NCI-H446 (cell line): ENCODE results near the gene FSTL5.
A peak's percentile ranks its signal among the peaks of the same experiment; 100 is the strongest.

Source experiments
- DNase-seq, 2 experiments: peaks; one replicate each; lab custom pipeline; 2025; lab: John Stamatoyannopoulos, UW

FSTL5 gene

GRCh38 chr4:161581262-161582230 is 582.3 kb downstream of the FSTL5 start:
- DNase-seq = no peak

- peak in 1 of 2 experiments; percentile 4 for DNase-seq
These were observed 586.1 kb downstream of the FSTL5 start for GRCh38 chr4:161577579-161578301.

- no peak for DNase-seq
These were observed 590.0 kb downstream of the FSTL5 start for GRCh38 chr4:161573836-161574235.

- DNase-seq = no peak
These were observed 599.5 kb downstream of the FSTL5 start for GRCh38 chr4:161564230-161564834.

GRCh38 chr4:161555689-161556660 is 607.8 kb downstream of the FSTL5 start:
- DNase-seq = no peak

- DNase-seq = no peak
These were observed 609.3 kb downstream of the FSTL5 start for GRCh38 chr4:161554372-161554990.

GRCh38 chr4:161546902-161547301 is 616.9 kb downstream of the FSTL5 start:
- DNase-seq = peak; percentile 3 to 32

- no peak for DNase-seq
These were observed 623.5 kb downstream of the FSTL5 start for GRCh38 chr4:161540265-161540664.

- no peak for DNase-seq
These were observed 624.9 kb downstream of the FSTL5 start for GRCh38 chr4:161538941-161539340.

- no peak for DNase-seq
These were observed 633.1 kb downstream of the FSTL5 start for GRCh38 chr4:161530710-161531109.

GRCh38 chr4:161525121-161525520 is 638.7 kb downstream of the FSTL5 start:
- no peak for DNase-seq

GRCh38 chr4:161522031-161522430 is 641.8 kb downstream of the FSTL5 start:
- no peak for DNase-seq

- DNase-seq = no peak
These were observed 644.2 kb downstream of the FSTL5 start for GRCh38 chr4:161519611-161520010.

- no peak for DNase-seq
These were observed 645.9 kb downstream of the FSTL5 start for GRCh38 chr4:161517941-161518340.

- no peak for DNase-seq
These were observed 658.7 kb downstream of the FSTL5 start for GRCh38 chr4:161505141-161505540.

GRCh38 chr4:161498155-161498554 is 665.6 kb downstream of the FSTL5 start:
- no peak for DNase-seq

GRCh38 chr4:161486461-161486860 is 677.3 kb downstream of the FSTL5 start:
- no peak for DNase-seq

- DNase-seq = no peak
These were observed 697.5 kb downstream of the FSTL5 start for GRCh38 chr4:161466316-161466715.

GRCh38 chr4:161463436-161463835 is 700.4 kb downstream of the FSTL5 start:
- DNase-seq = no peak

- DNase-seq = no peak
These were observed 705.9 kb downstream of the FSTL5 start for GRCh38 chr4:161457906-161458305.

GRCh38 chr4:161457311-161457710 is 706.5 kb downstream of the FSTL5 start:
- DNase-seq = no peak
